ENCODE data around the gene TMEM204. TPM values are rescaled to one million over a fixed set of nuclear protein-coding genes. Genes with fewer than 3 reads are reported as not detected.

The TMEM204 gene
- total and polyA plus RNA-seq, 10 of the 15 experiments (the other 5 are each of a cell fraction or from before 2014, with no cell fraction given): 0.05 to 0.30 (median 0.18) TPM; not detected in 7

GRCh38 chr16:1494711-1495110 lies 38.8 kb upstream of the TMEM204 start:
- peaks cover 3 to 7% of the 10 kb centered on the region in 2 experiments; a peak in 3 of 4 replicates for H3K36me3 ChIP-seq (ENCODE audit: control insufficient read depth in 2 of 2, insufficient read depth in 2 of 2, low read length in 1 of 2)
- H3K9me3 ChIP-seq (replicated peaks; ENCODE audit: control insufficient read depth, insufficient read depth, low read length): no peaks in the 10 kb centered on the region
- peaks cover 17% of the 10 kb centered on the region for H3K79me2 ChIP-seq (ENCODE audit: control insufficient read depth, insufficient read depth, low read length)
- ChIA-PET RAD21 (ENCODE audit: unreplicated experiment) (no interaction called here), POLR2A (no interaction called here), CTCF (interaction anchor here (1.1 kb wide), 1 partner anchor 66 kb away, joined by 3 read pairs; no protein-coding TSS in a partner anchor), SMC1A (ENCODE audit: uncharacterized antibody, unreplicated experiment) (no interaction called here)
- no peak overlapping the region for H3K27ac ChIP-seq (ENCODE audit: control insufficient read depth, insufficient read depth)
- FAIRE-seq (no peak), ATAC-seq (no peak), DNase-seq (ENCODE audit: low read depth, low spot score) (no peak)
- H3K9ac ChIP-seq (ENCODE audit: control insufficient read depth, insufficient read depth, low read length): no peak overlapping the region; the same call in 1 of the 2 replicates
- H3K4me2 ChIP-seq (ENCODE audit: control insufficient read depth, insufficient read depth): peak overlapping the region; percentile 94
- H2AFZ ChIP-seq (ENCODE audit: control insufficient read depth, low read depth, low read length): no peak overlapping the region
- intact Hi-C loops (cut with micrococcal nuclease; ENCODE audit: unreplicated experiment) (no loop called here), in situ Hi-C loops (cut with MboI) (no loop called here)
- WGBS (ENCODE audit: insufficient coverage, insufficient replicate concordance, low lambda C conversion rate, missing lambda C conversion rate): 93% methylated on average over 13 of the region's 13 CpGs
- peaks cover 6% of the 10 kb centered on the region for H3K4me1 ChIP-seq (ENCODE audit: control insufficient read depth, insufficient read depth, low read length)
- H4K20me1 ChIP-seq (ENCODE audit: control insufficient read depth, insufficient read depth): no peaks in the 10 kb centered on the region
- BruUV-seq (replicated peaks): no TSS peak
- H3K4me3 ChIP-seq: peak overlapping the region; percentile 95; the same call in 1 of the 2 replicates
- H3K27me3 ChIP-seq (replicated peaks in 1 of 2; ENCODE audit: control insufficient read depth in 2 of 2, insufficient read depth in 2 of 2, low read length in 1 of 2): no peaks in the 10 kb centered on the region
- TF ChIP-seq POU2F2 (IDR thresholded peaks at IDR 0.05; ENCODE audit: borderline replicate concordance, low read depth, low read length): no peak
- no peak for TF ChIP-seq MAX (IDR thresholded peaks at IDR 0.05; ENCODE audit: low read depth, low read length)
- no peak for TF ChIP-seq YY1 (IDR thresholded peaks at IDR 0.05; ENCODE audit: low read depth, low read length)
- no peak for TF ChIP-seq NFIC (IDR thresholded peaks at IDR 0.05; ENCODE audit: low read depth, low read length)
- no peak for TF ChIP-seq HCFC1 (IDR thresholded peaks at IDR 0.05; ENCODE audit: low read length)
- TF ChIP-seq BCL3 (IDR thresholded peaks at IDR 0.05; ENCODE audit: borderline replicate concordance, insufficient read depth, low read depth, low read length, poor library complexity, severe bottlenecking): no peak
- TF ChIP-seq MTA3 (IDR thresholded peaks at IDR 0.05; ENCODE audit: borderline replicate concordance, low read length): no peak
- TF ChIP-seq NKRF (conservative IDR thresholded peaks at IDR 0.05): no peak
- no peak for TF ChIP-seq PBX3 (IDR thresholded peaks at IDR 0.05; ENCODE audit: insufficient replicate concordance, low read depth, low read length)
- TF ChIP-seq MXI1 (IDR thresholded peaks at IDR 0.05; ENCODE audit: low read depth, low read length): no peak
- TF ChIP-seq HSF1 (IDR thresholded peaks at IDR 0.05; ENCODE audit: low read depth, low read length): no peak
- TF ChIP-seq E2F8 (IDR thresholded peaks at IDR 0.05; ENCODE audit: low read depth, partially characterized antibody): no peak
- TF ChIP-seq SIN3A (IDR thresholded peaks at IDR 0.05; ENCODE audit: low read depth, low read length): no peak
- no peak for TF ChIP-seq HDGF (IDR thresholded peaks at IDR 0.05)
- no peak for TF ChIP-seq NBN (IDR thresholded peaks at IDR 0.05)
- no peak for TF ChIP-seq CEBPB (IDR thresholded peaks at IDR 0.05; ENCODE audit: borderline replicate concordance in 1 of 2, low read depth in 2 of 2, low read length in 2 of 2)
